ENCODE measurements around the gene SPRR4.

SPRR4 gene

GRCh38 chr1:152962876-152963415, 7.5 kb upstream of the SPRR4 start:
- in situ Hi-C loops (cut with MboI; ENCODE audit: low pct_unique_long_range_greater_than_20kb, low sequenced_read_pairs): no loop called here
- no peak for DNase-seq

GRCh38 chr1:152964536-152964935, 5.9 kb upstream of the SPRR4 start:
- DNase-seq: no peak
- in situ Hi-C loops (cut with MboI; ENCODE audit: low pct_unique_long_range_greater_than_20kb, low sequenced_read_pairs): no loop called here

DNA sequence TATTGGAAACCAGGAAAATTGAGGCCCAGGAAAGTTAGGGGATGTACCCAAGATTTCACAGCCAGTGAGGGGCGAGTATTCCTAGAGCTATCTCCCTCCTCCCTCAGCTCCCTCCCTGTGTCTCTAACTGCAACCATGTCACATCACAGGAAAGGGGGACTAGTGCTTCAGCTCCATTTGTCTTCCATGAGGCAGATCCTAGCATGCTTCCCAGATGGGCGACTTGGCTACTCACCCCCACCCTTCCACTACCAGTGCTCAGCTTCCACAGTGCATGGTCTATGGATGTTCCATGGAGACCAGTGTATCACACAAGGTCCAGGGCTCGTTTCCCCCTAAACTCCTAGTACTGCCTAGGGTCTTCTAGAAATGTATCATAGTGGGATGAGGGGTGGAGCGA, 4.6 kb upstream of the SPRR4 start:
- no peak for DNase-seq
- in situ Hi-C loops (cut with MboI; ENCODE audit: low pct_unique_long_range_greater_than_20kb, low sequenced_read_pairs): no loop called here

DNA sequence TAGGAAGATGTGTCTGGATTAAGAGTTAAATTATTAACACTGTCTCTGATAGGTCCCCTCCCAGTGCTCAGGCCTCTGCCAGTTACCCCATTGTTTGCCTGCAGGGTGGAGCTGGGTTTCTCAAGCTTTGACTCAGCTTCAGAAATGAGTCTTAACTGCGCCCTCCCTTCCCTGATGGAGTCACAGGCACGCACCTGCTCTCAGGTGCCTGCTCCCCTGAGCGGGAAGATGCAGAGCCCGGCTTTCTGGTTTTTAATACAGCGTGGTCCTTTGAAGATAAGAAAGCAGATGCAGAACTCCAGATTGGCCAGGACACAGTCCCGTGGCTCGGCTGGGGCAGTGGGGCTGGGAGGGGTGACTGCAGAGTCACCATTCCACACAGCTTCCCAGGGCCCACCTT, 3.2 kb upstream of the SPRR4 start:
- in situ Hi-C loops (cut with MboI; ENCODE audit: low pct_unique_long_range_greater_than_20kb, low sequenced_read_pairs): no loop called here
- DNase-seq: no peak

GRCh38 chr1:152968248-152968647, 2.2 kb upstream of the SPRR4 start:
- no peak for DNase-seq
- in situ Hi-C loops (cut with MboI; ENCODE audit: low pct_unique_long_range_greater_than_20kb, low sequenced_read_pairs): no loop called here

DNA sequence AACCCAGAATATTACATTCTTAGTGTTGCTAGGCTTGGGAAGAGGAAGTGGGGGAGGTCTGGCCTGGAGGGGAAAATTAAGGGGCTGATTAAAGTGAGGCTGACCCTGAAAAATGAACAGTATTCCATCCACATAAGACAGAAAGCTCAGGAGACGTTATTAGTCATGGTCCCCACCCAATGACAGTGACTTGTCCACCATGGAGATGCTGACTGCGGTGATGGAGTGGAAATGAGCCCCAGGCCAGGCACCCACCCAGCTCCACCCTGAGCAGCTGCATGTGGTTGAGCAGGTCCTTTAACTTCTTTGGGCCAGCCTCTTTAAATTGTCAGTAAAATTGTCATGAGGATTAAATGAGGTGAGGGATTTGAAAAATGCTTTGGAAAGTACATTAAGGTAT, 1.4 kb upstream of the SPRR4 start:
- in situ Hi-C loops (cut with MboI; ENCODE audit: low pct_unique_long_range_greater_than_20kb, low sequenced_read_pairs): no loop called here
- DNase-seq: no peak

GRCh38 chr1:152972196-152972886, 1.9 kb downstream of the SPRR4 start:
- DNase-seq: no peak
- in situ Hi-C loops (cut with MboI; ENCODE audit: low pct_unique_long_range_greater_than_20kb, low sequenced_read_pairs): no loop called here

- no peak for DNase-seq
- in situ Hi-C loops (cut with MboI; ENCODE audit: low pct_unique_long_range_greater_than_20kb, low sequenced_read_pairs): no loop called here
These were observed 6.2 kb downstream of the SPRR4 start for GRCh38 chr1:152976688-152977087.

GRCh38 chr1:152977614-152978013, 7.2 kb downstream of the SPRR4 start:
- no peak for DNase-seq
- in situ Hi-C loops (cut with MboI; ENCODE audit: low pct_unique_long_range_greater_than_20kb, low sequenced_read_pairs): no loop called here

DNA sequence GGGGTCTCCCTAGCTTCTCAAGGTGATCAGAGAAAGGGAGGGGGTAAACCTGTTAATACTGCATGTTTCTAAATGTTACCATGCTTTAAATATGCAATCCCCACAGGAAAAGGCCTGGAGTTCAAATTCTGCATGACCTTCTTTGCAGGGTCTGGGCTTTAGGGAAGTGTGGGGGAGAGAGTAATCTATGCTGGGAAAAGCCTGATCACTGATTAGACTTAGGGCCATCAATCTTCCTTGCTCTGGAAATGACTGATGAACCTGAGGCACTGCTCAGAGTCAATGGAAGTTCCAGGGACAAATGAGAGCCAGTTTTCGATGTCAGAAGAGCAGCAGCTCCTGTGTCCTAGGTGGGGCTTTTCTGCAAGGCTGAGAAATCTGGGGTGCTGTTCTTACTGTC, 10.2 kb downstream of the SPRR4 start:
- no peak for DNase-seq
- in situ Hi-C loops (cut with MboI; ENCODE audit: low pct_unique_long_range_greater_than_20kb, low sequenced_read_pairs): no loop called here

- in situ Hi-C loops (cut with MboI; ENCODE audit: low pct_unique_long_range_greater_than_20kb, low sequenced_read_pairs): no loop called here
- DNase-seq: no peak
These were observed 10.9 kb downstream of the SPRR4 start for GRCh38 chr1:152981146-152981871.

DNA sequence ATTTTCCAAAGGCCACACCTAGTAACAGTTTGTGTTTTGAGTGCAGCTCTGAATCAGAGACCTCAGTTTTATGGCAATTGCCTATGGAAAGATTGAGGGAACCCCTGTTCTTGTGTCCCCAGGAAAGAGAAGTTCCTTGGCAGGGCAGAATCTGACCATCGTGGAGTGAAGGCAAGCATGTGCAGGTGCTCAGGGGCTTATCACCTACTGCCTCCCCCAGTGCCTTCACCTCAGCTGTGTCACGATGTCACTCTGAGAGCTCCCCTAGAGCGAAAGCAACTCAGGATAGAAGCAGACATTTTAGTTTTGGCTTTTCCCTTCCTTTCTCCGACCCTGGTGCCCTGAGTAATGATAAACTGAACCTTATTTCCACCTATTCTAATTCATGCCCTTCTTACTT, 11.6 kb downstream of the SPRR4 start:
- in situ Hi-C loops (cut with MboI; ENCODE audit: low pct_unique_long_range_greater_than_20kb, low sequenced_read_pairs): no loop called here

GRCh38 chr1:152983234-152983633, 12.8 kb downstream of the SPRR4 start:
- no peak for DNase-seq
- in situ Hi-C loops (cut with MboI; ENCODE audit: low pct_unique_long_range_greater_than_20kb, low sequenced_read_pairs): no loop called here

More for the DNA sequence above, 11.6 kb downstream of the SPRR4 start:
- DNase-seq: no peak

- no peak for DNase-seq
- in situ Hi-C loops (cut with MboI; ENCODE audit: low pct_unique_long_range_greater_than_20kb, low sequenced_read_pairs): no loop called here
These were observed 13.3 kb downstream of the SPRR4 start, which contains the start of gene SPRR1A for GRCh38 chr1:152983743-152984142. Gene SPRR1A, plus strand, starts transcription at chr1:152984081. Its CDS starts 1,150 bp downstream, at chr1:152985231.

- in situ Hi-C loops (cut with MboI; ENCODE audit: low pct_unique_long_range_greater_than_20kb, low sequenced_read_pairs): no loop called here
These were observed 16.1 kb downstream of the SPRR4 start for GRCh38 chr1:152986578-152986977.

DNA sequence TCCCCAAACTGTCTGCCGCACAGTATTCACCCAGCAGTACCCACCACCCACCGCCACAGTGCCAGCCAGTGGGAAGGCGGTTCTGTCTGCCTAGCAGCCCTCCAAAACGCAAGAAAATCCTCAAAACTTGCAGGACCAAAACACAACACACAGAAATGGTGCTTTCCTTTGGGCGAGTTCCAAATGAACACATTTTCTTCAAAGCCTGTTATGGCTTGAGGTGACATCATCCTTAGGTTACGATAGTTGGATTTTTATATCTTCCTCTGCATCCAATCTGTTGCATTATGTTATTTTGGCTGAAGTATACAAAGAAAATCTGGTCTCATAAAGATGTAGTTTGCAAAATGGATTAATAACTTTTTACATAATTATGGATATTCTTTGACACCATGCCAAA, 22.7 kb downstream of the SPRR4 start:
- DNase-seq: no peak
- in situ Hi-C loops (cut with MboI; ENCODE audit: low pct_unique_long_range_greater_than_20kb, low sequenced_read_pairs): no loop called here

More at GRCh38 chr1:152986578-152986977, 16.1 kb downstream of the SPRR4 start:
- DNase-seq: no peak

DNA sequence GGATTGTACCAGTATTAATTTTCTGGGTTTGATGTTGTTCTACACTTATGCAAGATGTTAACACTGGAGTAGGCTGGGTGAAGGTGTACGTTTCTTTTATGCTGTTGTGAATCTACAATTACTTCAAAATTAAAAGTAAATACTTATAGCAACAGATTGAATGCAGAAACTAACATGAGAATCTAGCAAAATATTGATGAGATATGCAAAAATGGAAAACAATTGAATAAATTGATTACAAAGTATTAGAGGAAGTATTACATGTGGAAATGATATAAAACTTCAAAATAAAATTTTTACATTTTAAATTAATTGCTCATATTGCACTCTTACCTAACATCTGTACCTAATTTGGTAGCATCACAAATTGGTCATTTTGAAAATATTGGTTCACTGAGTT, 25.4 kb downstream of the SPRR4 start:
- no peak for DNase-seq
- in situ Hi-C loops (cut with MboI; ENCODE audit: low pct_unique_long_range_greater_than_20kb, low sequenced_read_pairs): no loop called here

DNA sequence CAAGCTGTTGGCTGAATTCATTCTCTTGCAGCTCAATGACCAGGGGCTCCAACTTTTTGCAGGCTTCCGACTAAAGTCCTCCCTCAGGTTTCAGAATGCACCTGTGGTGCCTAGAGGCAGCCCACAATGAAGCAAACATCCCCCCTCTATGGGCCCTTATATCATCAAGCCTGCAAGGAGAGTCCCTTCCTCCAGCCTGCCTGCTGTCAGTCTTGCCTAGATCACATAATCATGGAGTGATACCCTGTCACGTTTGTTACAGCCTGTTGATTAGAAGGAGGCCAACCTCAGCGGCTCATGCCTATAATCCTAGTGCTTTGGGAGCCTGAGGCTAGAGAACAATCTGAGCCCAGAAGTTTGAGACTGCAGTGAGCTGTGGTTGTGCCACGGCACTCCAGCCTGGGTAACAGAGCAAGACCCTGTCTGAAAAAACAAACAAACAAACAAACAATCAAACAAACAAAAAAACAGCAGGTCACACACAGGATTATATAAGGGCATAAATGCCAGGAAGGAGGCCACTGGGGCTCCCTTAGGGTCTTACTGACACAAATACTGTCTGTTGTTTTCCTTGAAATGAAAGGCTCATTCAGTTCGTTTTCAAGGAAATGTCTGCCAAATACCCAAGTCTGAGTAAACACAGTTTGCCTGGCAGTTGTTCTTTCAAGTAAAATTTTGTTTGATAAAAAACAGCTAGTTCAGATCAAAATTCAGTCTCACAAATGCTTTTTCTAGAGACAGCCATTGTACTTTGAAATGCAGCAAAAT, 26.4 kb downstream of the SPRR4 start:
- no peak for DNase-seq
- in situ Hi-C loops (cut with MboI; ENCODE audit: low pct_unique_long_range_greater_than_20kb, low sequenced_read_pairs): no loop called here

- in situ Hi-C loops (cut with MboI; ENCODE audit: low pct_unique_long_range_greater_than_20kb, low sequenced_read_pairs): no loop called here
- DNase-seq: no peak
These were observed 27.5 kb downstream of the SPRR4 start for GRCh38 chr1:152997901-152998300.

DNA sequence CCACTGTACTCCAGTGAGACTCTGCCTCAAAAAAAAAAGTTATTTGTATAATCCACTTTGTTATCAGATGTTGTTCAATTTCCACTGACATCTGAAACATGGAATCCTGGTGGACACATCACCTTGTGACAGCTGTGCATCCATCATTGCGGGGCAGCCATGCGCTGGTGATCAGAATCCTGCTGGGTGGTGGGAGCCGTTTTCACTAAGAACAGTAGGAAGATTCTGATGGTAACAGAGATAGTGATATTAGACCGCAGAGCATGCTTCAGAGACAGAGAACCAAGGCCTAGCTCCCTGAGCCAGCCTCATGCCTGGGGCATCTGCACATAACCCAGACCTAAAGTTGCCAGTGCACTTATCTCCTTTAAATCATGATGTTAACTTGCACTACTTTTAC, 28.0 kb downstream of the SPRR4 start:
- in situ Hi-C loops (cut with MboI; ENCODE audit: low pct_unique_long_range_greater_than_20kb, low sequenced_read_pairs): no loop called here
- DNase-seq: no peak
